SJCRH30 (cell line): ENCODE measurements around the gene SPECC1. TPM values are rescaled to one million over a fixed set of nuclear protein-coding genes. Genes with fewer than 3 reads are reported as not detected.
A peak's percentile ranks its signal among the peaks of the same experiment; 100 is the strongest.
"Not testable (repeated sequence)": the region's sequence is repeated elsewhere in the genome, so short reads cannot be mapped to it uniquely, and the experiment has no call there.

Source experiments
- DNase-seq, 2 experiments: peaks; one replicate each; pipeline ENCODE4 v3.0.0-alpha.2; 2015 to 2020
- H3K27ac ChIP-seq: fragments of 250-450 bp; sonication (Bioruptor Pico); 2 replicates; pipeline ENCODE4 v1.5.1; 2020; ENCODE audit warnings: mild to moderate bottlenecking, moderate library complexity
- H3K27me3 ChIP-seq: fragments of 250-450 bp; sonication (Bioruptor Pico); 2 replicates; pipeline ENCODE4 v1.5.1; 2020; ENCODE audit warnings: mild to moderate bottlenecking, moderate library complexity
- H3K36me3 ChIP-seq: fragments of 250-450 bp; sonication (Bioruptor Pico); 2 replicates; pipeline ENCODE4 v1.5.1; 2020; ENCODE audit warnings: mild to moderate bottlenecking, moderate library complexity
- H3K4me1 ChIP-seq: fragments of 250-450 bp; sonication (Bioruptor Pico); 2 replicates; pipeline ENCODE4 v1.5.1; 2020; ENCODE audit warnings: mild to moderate bottlenecking, moderate library complexity
- H3K4me3 ChIP-seq: fragments of 250-450 bp; sonication (Bioruptor Pico); 2 replicates; pipeline ENCODE4 v1.5.1; 2020; ENCODE audit warnings: mild to moderate bottlenecking, moderate library complexity
- H3K9me3 ChIP-seq: fragments of 250-450 bp; sonication (Bioruptor Pico); replicated peaks from 2 replicates; pipeline ENCODE4 v1.5.1; 2020; ENCODE audit warnings: mild to moderate bottlenecking, moderate library complexity
- total RNA-seq: library from RNA; depleted of rRNA; stranded (reverse); fragments of >200 nt; shearing (Covaris generic); gene quantifications from 2 replicates; pipeline ENCODE4 v1.2.3, GENCODE V29; 2014

Gene SPECC1
- total RNA-seq, 1 experiment from 2014 or later, result 167 TPM

DNA sequence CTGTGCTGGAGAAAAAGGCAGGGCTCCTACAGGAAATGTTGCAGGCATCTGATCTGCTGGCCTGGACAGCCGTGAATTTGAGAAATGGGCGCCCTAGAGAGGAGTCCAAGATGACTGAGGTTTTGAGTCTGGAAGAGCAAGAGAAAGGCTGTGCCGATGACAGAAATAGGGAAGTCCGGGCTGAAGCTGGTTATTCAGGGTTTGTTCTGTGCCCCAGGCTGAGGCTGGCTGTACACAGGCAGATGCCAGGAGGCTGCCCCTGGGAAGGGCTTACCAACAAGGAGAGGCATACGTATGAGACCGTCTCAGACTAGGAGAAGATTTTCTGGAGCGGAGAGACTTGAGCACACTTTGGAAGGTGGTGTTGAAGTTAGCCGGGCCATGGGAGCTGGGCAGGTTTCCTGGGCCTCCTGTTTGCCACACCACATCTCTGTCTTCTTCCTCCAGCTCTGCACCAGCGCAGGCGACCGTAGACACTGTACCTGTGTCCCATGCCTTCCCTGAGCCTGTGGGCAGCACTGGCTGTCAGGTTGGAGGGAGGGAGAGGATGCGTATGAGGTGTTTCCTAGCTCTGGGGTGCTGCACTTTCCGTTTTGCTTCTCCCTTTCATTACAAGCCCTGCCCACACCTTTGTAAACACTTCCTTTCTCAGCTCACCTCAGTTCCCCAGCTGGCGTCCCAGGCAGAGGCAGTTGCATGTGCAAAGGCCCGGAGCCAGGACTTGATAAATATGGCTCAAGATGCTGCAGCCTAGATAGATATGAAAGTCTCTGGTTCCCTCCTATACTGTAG, 80.8 kb downstream of the SPECC1 start:
- Histone ChIP-seq H3K9me3 (no peaks in the 10 kb centered on the region), H3K4me1 (no peaks in the 10 kb centered on the region), H3K36me3 (no peaks in the 10 kb centered on the region), H3K4me3 (no peak overlapping the region), H3K27me3 (peaks cover 20% of the 10 kb centered on the region), H3K27ac (no peak overlapping the region)
- DNase-seq, result no peak

DNA sequence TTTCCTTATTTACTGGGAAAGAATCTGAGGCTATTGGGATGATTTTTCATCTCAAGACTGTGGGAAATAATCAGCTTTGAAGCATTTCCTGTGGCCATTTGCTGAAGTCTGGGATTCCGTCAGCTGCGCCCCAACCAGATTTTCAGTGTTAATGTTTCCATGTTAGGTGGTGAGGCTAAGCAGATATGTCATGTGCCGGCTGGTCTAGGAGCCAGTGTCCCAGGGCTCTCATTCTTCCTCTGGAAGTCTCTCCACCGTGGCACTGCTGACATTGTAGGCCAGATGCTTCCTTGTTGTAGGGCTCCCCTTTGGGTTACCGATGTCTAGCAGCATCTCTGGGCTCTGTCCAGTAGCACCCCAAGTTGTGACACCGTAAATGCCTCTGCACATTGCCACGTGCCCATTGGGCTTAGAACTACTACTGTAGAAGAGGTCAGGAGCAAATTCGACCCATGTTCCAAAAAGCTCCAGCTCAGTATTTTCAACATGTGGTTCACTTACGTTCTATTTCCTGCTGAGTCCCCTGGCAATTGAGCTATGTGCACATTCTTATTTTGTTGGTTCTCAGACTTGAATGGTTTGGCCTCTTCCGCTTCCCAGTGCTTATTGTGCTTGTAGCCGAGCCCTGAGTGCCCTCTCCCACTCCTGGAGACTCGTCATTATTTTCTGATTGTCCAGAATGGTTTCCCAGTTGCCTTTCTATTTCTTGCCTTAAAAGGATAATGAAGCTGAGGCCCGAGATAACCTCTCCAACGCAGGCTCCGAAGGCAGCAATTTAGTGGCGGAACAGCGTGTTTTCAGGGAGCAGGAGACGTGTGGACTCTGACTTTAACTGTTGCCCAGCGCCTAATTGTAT, 82.2 kb downstream of the SPECC1 start:
- Histone ChIP-seq H3K27ac (no peak overlapping the region), H3K27me3 (peaks cover 28% of the 10 kb centered on the region), H3K36me3 (no peaks in the 10 kb centered on the region), H3K4me1 (no peaks in the 10 kb centered on the region), H3K4me3 (no peak overlapping the region), H3K9me3 (no peaks in the 10 kb centered on the region)
- no peak for DNase-seq

DNA sequence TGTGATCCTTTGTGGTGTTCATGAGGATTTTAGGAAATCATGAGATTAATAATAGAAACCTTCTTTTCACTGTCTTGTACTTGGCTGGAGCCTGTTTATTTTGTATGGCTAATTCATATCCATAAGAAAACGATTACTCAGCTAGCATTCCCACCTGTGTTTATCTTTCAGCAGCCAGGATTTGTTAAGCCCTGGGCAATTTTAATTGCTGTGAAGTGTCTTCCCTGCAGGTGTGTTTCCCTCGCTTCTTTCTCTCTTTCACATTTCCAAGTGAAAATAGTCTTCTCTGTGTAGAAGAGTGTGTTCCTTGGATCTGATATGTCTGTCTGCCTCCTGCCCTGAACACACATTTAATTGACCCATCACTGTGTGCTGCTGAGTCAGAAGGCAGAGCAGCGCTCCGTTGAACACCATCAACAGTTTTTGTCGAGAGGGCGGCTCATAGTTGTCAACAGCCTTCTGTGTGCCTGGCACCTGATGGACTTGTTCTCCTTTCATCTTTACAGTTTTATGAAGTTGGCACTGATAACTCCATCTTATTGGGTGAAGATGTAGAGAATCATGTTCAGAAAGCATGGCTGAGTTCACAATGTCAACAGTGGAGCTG, 83.2 kb downstream of the SPECC1 start:
- Histone ChIP-seq H3K4me1 (no peaks in the 10 kb centered on the region), H3K36me3 (no peaks in the 10 kb centered on the region), H3K27me3 (peaks cover 27% of the 10 kb centered on the region), H3K9me3 (no peaks in the 10 kb centered on the region), H3K4me3 (no peak overlapping the region), H3K27ac (no peak overlapping the region)
- DNase-seq, result no peak

DNA sequence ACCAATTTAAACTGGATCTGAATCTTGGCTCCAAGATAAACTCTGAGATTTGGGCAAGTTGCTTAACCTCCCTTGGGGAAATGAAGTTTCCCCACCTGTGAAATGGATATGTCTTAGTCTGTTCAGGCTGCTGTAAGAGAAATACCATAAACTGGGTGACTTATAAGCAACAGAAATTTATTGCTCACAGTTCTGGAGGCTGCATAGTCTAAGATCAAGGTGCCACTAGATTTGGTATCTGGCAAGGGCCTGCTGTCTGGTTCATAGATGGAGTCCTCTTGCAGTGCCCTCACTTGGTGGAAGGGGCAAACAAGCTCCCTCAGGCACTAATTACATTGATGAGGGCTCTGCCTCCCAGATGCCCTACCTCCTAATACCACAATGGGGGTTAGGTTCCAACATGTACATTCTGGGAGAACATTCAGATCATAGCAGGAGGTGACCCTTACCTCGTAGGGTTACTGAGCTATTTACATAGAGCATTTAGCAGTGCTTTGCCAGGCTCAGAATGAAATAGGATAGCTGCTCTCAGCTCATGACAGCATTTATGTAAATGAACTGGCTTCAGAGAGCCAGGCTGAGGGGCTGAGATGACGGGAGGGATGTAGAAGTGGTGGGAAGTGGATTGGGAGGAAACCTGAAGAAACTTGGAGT, 83.9 kb downstream of the SPECC1 start:
- no peak overlapping the region for H3K4me3 ChIP-seq
- no peak for DNase-seq
- peaks cover 21% of the 10 kb centered on the region for H3K27me3 ChIP-seq
- H3K4me1 ChIP-seq, result no peaks in the 10 kb centered on the region
- H3K9me3 ChIP-seq, result no peaks in the 10 kb centered on the region
- no peak overlapping the region for H3K27ac ChIP-seq
- H3K36me3 ChIP-seq, result no peaks in the 10 kb centered on the region

DNA sequence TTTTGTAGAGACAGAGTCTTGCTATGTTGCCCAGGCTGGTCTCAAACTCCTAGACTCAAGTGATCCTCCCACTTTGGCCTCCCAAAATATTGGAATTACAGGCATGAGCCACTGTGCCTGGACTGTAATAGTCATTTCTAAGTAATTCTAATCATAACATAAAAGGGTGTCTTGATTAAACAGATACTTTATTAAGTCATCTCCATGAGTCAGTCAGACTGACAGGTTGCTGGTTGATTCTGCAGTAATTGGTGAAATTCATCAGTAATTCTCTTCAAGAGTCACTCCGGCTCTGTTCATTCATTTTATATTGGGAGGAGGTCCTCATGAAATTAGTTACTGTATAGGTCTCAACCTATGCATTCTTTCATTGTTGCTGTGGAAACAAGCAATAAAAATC, 85.6 kb downstream of the SPECC1 start:
- Histone ChIP-seq H3K36me3 (no peaks in the 10 kb centered on the region), H3K4me3 (no peak overlapping the region), H3K27me3 (peaks cover 18% of the 10 kb centered on the region), H3K9me3 (no peaks in the 10 kb centered on the region), H3K27ac (no peak overlapping the region), H3K4me1 (no peaks in the 10 kb centered on the region)
- no peak for DNase-seq

DNA sequence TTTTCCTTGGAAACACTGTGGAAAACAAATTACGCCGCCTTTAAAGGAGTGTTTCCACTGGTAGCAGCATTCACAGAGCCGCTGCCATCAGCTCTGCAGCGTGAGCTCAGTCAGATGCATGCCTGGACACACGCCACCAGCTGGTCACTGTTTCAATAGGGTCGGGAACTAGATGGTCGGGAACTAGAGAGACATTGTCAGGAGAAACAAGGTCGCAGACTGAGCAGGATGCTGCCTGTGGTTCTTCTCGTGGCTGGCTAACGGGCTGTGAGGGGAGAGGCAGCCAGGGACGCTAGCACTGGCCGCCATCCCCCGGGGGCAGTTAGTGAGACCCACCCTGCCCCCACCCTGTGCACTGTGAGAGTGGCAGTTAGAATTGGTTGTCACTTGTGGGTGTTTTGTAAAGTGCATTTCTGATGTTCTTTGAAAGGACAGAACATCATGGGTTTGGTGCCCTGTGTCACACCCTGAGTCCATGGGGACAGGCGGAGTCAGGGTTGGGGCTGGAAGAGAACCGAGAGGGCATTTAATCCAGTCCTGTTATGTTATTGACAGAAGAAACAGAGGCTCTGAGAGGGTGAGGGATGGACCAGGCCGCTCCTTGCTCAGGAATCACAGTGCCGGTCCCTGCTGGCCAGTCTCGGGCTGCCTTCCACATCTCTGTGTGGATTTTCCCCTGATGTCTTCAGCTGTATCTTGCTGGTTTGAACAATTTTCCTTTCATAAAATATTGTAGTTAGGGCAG, 86.3 kb downstream of the SPECC1 start:
- DNase-seq, result peak; percentile 49 to 68
- H3K27ac ChIP-seq, result no peak overlapping the region

DNA sequence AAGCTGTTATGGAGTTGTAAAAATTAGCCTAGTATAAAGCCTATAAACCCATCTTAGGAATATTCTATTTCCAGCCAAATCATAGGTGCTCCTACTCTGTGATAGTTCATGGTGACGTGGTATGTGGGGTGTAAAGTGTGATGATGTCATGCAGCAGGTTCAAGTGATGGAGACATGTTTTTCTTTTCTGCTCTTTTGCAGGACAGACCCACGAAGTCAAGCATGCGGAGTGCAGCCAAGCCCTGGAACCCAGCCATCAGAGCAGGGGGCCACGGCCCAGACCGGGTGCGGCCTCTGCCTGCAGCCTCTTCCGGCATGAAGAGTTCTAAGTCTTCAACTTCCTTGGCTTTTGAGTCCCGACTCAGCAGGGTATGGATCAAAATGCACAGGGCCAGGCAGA, 87.3 kb downstream of the SPECC1 start:
- no peaks in the 10 kb centered on the region for H3K36me3 ChIP-seq

More for the DNA sequence above, 86.3 kb downstream of the SPECC1 start:
- no peaks in the 10 kb centered on the region for H3K4me1 ChIP-seq
- no peaks in the 10 kb centered on the region for H3K9me3 ChIP-seq
- no peaks in the 10 kb centered on the region for H3K36me3 ChIP-seq
- H3K4me3 ChIP-seq, result no peak overlapping the region
- peaks cover 18% of the 10 kb centered on the region for H3K27me3 ChIP-seq

DNA sequence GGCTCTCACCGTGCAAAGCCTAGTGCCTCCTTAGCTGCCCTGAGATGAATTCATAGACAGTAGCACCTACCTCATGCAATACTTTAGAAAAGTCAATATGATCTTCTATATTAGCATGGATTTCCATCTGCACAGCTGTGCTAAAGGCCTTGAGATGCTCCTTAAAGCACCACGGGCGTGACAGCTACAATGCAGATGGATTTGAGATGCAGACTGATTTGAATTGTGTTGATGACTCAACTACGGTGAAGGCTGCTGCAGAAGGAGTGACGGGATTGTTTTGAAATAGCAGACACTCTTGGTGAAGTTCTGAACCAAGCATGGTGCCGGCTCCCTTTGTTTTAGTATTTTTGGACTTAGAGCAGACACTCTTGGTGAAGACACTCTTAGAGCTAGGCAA, 88.2 kb downstream of the SPECC1 start:
- no peaks in the 10 kb centered on the region for H3K36me3 ChIP-seq
- no peak for DNase-seq
- no peak overlapping the region for H3K27ac ChIP-seq
- no peaks in the 10 kb centered on the region for H3K9me3 ChIP-seq
- H3K4me3 ChIP-seq, result no peak overlapping the region
- peaks cover 26% of the 10 kb centered on the region for H3K27me3 ChIP-seq
- no peaks in the 10 kb centered on the region for H3K4me1 ChIP-seq

More for the DNA sequence above, 87.3 kb downstream of the SPECC1 start:
- no peak overlapping the region for H3K4me3 ChIP-seq
- no peaks in the 10 kb centered on the region for H3K4me1 ChIP-seq
- H3K27me3 ChIP-seq, result peaks cover 19% of the 10 kb centered on the region
- no peak for DNase-seq
- no peak overlapping the region for H3K27ac ChIP-seq
- no peaks in the 10 kb centered on the region for H3K9me3 ChIP-seq

DNA sequence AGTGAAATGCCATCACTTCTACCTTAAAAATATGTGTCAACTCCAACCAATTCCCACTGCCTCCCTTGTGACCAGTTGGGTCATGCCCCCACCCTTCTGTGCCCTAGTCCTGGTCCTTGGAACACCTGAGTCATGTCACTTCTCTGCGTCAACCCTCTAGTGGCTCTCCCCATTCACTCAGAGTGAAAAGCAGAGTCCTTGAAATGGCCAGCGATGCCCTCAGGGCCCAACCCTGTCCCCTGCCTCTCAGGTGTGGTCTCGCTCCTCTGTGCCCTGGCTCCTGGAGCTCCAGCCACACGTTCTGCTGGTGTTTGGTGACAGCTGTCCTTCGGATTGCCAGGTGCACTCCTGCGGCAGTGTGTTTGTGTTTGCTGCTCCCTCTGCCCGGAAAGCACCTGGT, 89.2 kb downstream of the SPECC1 start:
- Histone ChIP-seq H3K36me3 (no peaks in the 10 kb centered on the region), H3K9me3 (no peaks in the 10 kb centered on the region), H3K27me3 (peaks cover 34% of the 10 kb centered on the region), H3K27ac (no peak overlapping the region), H3K4me3 (no peak overlapping the region), H3K4me1 (no peaks in the 10 kb centered on the region)
- DNase-seq, result no peak

DNA sequence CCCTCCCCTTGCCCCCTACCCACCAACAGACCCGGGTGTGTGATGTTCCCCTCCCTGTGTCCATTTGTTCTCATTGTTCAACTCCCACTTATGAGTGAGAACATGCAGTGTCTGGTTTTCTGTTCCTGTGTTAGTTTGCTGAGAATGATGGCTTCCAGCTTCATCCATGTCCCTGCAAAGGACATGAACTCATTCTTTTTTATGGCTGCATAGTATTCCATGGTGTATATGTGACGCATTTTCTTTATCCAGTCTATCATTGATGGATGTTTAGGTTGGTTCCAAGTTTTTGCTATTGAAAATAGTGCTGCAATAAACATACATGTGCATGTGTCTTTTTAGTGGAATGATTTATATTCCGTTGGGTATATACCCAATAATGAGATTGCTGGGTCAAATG, 91.6 kb downstream of the SPECC1 start:
- not testable (repeated sequence) for DNase-seq, H3K4me3 ChIP-seq, H3K4me1 ChIP-seq, H3K36me3 ChIP-seq, H3K27ac ChIP-seq, H3K9me3 ChIP-seq
- peaks cover 43% of the 10 kb centered on the region for H3K27me3 ChIP-seq

DNA sequence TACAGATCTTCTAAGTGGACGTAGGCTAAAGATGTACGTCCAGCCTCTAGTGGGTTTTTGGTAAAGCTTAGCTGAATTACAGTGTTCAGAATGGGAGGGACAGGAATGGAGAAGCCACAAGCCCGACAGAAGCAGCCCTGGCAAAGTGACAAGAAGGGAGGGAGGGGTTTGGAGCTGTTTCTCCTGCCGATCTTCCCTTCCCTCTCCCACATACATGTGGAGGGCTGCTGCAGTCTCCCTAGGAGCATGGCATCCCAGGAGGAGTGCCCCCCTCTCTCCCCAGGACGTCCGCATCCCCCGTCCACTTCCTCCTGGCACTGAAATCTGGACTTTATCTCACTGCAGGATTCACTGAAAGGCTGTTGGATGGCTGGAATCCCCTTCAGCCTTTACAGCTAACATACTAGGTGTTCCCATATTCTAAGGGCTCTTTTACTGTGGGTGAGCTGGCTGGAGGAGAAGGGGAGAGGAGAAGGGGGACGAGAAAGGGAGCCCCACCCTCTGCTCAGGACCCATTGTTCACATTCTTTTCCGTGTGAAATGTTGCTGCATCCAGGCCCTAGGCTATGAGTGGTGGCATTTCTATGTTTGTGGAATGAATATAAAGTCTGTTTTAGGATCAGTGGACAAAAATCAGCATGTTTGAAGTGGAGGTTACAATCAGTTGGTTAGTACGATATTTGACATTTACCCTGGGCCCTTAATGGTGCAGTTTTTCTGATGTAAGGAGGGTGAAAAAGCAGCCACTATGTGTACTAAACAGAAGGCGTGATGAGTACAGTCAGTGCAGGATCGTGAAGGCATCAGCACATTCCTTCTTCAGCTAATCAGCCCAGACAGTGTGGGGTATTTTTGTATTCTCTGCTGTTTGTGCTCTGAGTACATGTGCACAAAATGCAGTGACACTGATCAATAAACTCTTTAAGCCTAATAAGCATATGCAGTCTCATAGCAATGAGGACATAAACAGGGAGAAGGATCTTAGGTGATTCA, 94.6 kb downstream of the SPECC1 start:
- Histone ChIP-seq H3K27me3 (peaks cover 29% of the 10 kb centered on the region), H3K36me3 (no peaks in the 10 kb centered on the region), H3K9me3 (no peaks in the 10 kb centered on the region), H3K4me1 (no peaks in the 10 kb centered on the region), H3K4me3 (no peak overlapping the region), H3K27ac (no peak overlapping the region)
- DNase-seq, result no peak

DNA sequence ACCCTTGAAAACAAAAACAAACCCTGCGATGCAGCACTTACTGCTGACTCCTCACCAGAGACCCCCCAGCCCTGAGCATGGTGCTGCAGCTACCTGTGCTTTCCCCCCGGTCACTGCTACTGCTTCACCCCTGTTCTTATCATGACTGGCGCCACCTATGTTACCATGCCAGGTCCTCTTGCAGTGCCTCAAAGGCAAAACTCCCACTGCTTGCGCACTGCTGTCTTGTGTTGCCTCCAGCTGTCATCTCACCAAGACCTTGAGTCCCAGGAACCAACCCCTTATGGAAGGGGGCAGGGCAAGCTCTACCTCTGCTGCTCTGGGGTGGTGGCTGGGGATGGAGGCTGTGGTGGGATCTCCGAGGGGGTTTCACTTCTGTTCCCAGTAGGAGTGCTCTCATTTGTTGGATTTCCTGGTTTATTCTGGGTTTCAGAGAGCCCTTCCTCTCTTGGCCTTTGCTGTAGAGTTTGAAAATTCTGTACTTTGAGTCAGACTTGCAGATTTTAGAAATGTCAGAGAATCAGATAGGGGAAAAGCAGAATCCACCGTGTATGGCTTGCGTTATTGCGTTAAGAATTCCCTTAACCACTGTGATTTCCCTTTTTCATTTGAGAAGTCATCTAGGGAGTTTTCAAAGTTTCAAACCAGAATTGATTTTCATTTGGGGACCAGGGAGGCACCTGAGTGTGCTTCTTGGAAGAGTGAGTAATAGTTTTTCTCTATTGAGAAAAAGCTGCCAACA, 96.6 kb downstream of the SPECC1 start:
- Histone ChIP-seq H3K27me3 (peaks cover 29% of the 10 kb centered on the region), H3K4me1 (peaks cover 4% of the 10 kb centered on the region; the same call in 1 of the 2 replicates), H3K9me3 (no peaks in the 10 kb centered on the region)

DNA sequence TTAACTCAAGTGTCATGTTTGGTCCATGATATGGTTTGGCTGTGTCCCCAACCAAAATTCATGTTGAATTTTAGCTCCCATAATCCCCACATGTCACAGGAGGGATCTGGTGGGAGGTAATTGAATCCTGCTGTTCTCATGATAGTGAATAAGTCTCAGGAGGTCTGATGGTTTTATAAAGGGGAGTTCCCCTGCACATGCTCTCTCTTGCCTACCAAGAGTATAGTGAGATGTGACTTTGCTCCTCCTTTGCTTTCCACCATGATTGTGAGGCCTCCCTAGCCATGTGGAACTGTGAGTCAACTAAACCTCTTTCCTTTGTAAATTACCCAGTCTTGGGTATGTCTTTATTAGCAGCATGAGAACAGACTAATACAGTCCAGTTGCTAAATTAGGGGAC, 97.3 kb downstream of the SPECC1 start:
- peaks cover 27% of the 10 kb centered on the region for H3K27me3 ChIP-seq
- H3K9me3 ChIP-seq, H3K27ac ChIP-seq, H3K4me3 ChIP-seq, H3K36me3 ChIP-seq, DNase-seq, H3K4me1 ChIP-seq: not testable (repeated sequence)

More for the DNA sequence above, 96.6 kb downstream of the SPECC1 start:
- DNase-seq, result no peak
- no peak overlapping the region for H3K27ac ChIP-seq
- H3K36me3 ChIP-seq, result no peaks in the 10 kb centered on the region
- H3K4me3 ChIP-seq, result no peak overlapping the region
